Activated CD8-positive, alpha-beta memory T cell treated with anti-CD3 and anti-CD28 coated beads, Interleukin-2, amount 10 ng/mL, durations not matched to agents 7 days and 5 days (primary cell): Measurements from ENCODE around the gene ACAD8. TPM values are rescaled to one million over a fixed set of nuclear protein-coding genes. Genes with fewer than 3 reads are reported as not detected.
"Not testable (repeated sequence)": the region's sequence is repeated elsewhere in the genome, so short reads cannot be mapped to it uniquely, and the experiment has no call there.

Experiments
- ATAC-seq: fragments of 150-1000 bp; cut with Tn5 transposase; one replicate; pipeline ENCODE4 v1.10.0; 2021; ENCODE audit warnings: moderate library complexity
- CTCF ChIA-PET: fragments of 350-600 bp; sonication (Branson Sonifier 250); formaldehyde crosslinking; loops from one replicate; lab custom pipeline; 2021; ENCODE audit warnings: antibody characterized with exemption; lab: Charles Lee
- DNase-seq: peaks from one replicate; pipeline ENCODE4 v3.0.0-alpha.2; 2020
- H3K27ac Mint-ChIP-seq: one replicate; pipeline ENCODE4 v1.8.0; 2021; ENCODE audit warnings: mild to moderate bottlenecking, mixed read lengths
- H3K27me3 Mint-ChIP-seq: one replicate; pipeline ENCODE4 v1.8.0; 2021; ENCODE audit warnings: mixed read lengths
- H3K36me3 Mint-ChIP-seq: one replicate; pipeline ENCODE4 v1.8.0; 2021; ENCODE audit warnings: mild to moderate bottlenecking, mixed read lengths
- H3K4me1 Mint-ChIP-seq: one replicate; pipeline ENCODE4 v1.8.0; 2021; ENCODE audit warnings: mixed read lengths
- H3K4me3 Mint-ChIP-seq: one replicate; pipeline ENCODE4 v1.8.0; 2021; ENCODE audit warnings: mild to moderate bottlenecking, moderate library complexity, mixed read lengths
- H3K9me3 Mint-ChIP-seq: one replicate; pipeline ENCODE4 v1.8.0; 2022; ENCODE audit warnings: low read depth, mixed read lengths
- total RNA-seq, 2 experiments: library from RNA; stranded (reverse); gene quantifications; one replicate each; pipeline ENCODE4 v1.2.3, GENCODE V29; 2021

The ACAD8 gene
- total RNA-seq, 2 experiments from 2014 or later, result 29.4 to 31.6 TPM

DNA sequence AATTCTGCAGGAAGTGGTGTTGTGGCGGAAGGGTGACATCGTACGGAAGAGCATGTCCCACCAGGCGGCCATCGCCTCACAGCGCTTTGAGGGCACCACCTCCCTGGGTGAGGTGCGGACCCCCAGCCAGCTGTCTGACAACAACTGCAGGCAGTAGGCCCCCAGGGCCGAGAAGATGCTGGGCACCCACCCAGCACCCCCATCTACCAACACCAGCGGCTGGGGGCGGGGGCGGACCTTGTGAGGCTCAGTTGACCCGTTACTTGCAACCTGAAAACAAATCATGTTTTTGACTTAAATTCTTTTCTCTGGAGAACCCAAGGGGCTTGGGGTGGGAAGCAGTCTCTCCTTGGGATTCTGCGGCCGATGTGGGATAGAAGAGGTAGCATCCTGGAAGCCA lies 7.9 kb upstream of the ACAD8 start:
- Mint-ChIP-seq H3K27me3 (no peaks in the 10 kb centered on the region), H3K27ac (no peak overlapping the region), H3K4me3 (no peak overlapping the region), H3K36me3 (peaks cover 36% of the 10 kb centered on the region), H3K9me3 (no peaks in the 10 kb centered on the region), H3K4me1 (peaks cover 13% of the 10 kb centered on the region)
- DNase-seq (no peak), ATAC-seq (no peak)
- CTCF ChIA-PET, result interaction anchor here (1.2 to 2.3 kb wide), 4 partner anchors 11 to 38 kb away, joined by 3 to 8 read pairs (median 6); partner anchors contain the start of genes NCAPD3 and VPS26B

DNA sequence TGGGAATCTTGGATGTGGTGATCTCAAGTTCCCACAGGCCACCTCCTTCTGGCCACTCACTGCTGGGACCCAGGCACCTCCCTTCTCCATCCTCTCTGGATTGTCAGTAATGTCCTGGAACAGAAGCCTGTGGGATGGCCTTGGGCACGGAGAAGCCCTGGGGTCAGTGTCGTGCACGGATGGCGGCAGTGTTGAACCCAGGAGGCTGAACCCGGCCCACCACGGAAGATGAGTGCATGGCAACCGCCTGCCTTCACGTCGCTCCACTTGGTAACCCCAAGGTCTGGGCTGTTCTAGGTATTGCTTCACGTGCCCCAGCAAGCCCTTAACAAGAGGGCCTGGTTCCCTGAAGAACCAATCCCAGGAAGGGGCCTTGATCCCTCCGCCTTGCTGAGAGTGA lies 7.3 kb upstream of the ACAD8 start:
- Mint-ChIP-seq H3K4me3 (no peak overlapping the region), H3K27ac (no peak overlapping the region), H3K27me3 (no peaks in the 10 kb centered on the region)

DNA sequence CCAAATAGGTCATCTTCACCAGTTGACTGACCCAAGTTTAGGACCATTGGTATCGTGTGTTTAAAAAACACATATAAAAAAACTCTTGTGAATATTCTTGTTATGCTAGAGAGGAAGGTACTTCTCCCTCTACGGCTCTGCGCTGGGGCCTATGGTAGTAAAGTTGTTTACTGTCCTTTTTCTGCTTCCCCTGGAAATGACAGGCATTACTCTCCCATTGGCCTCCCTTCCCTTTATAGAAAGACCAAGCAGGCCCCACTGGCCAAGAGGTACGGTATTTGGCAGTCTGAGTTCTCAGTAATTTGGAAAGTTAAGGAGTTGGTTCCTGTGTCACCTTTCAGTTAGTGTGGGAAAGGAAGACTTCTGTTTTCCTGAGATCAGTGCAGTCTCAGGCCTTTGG lies 6.7 kb upstream of the ACAD8 start:
- no peak overlapping the region for H3K27ac Mint-ChIP-seq

More for the DNA sequence above, 7.3 kb upstream of the ACAD8 start:
- ATAC-seq, result no peak
- Mint-ChIP-seq H3K4me1 (peaks cover 14% of the 10 kb centered on the region), H3K36me3 (peaks cover 38% of the 10 kb centered on the region), H3K9me3 (no peaks in the 10 kb centered on the region)
- CTCF ChIA-PET, result no interaction called here
- DNase-seq, result no peak

DNA sequence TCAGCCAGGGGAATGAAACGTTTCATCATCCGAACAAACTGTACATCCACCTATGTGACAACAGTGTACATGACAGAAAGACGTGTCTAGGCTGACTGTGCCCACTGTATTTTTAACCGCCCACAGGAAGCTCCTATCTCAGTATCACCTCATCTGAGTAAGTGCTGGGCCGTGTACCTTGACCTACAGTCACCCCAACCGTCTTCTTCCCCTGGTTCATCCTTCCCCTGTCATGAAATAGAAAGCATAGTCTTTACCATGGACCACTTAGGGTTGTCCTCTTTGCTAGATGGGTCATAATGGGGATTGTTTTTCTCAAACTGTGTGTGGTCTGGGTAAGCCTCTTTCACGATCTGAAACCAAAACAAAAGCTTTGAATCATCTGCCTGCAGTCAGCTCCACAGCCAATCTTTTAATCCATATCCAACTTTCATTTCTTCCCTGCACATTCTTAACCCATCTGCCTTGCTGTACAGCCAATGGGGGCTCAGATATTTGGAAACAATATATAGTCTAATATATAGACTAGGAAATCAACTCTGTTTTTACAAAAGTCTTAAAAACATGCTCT lies 4.4 kb upstream of the ACAD8 start:
- H3K27me3 Mint-ChIP-seq, result no peaks in the 10 kb centered on the region

More for the DNA sequence above, 6.7 kb upstream of the ACAD8 start:
- no peak for ATAC-seq
- Mint-ChIP-seq H3K9me3 (no peaks in the 10 kb centered on the region), H3K27me3 (no peaks in the 10 kb centered on the region), H3K4me1 (peaks cover 18% of the 10 kb centered on the region), H3K4me3 (no peak overlapping the region), H3K36me3 (peaks cover 39% of the 10 kb centered on the region)
- DNase-seq, result no peak
- CTCF ChIA-PET, result no interaction called here

DNA sequence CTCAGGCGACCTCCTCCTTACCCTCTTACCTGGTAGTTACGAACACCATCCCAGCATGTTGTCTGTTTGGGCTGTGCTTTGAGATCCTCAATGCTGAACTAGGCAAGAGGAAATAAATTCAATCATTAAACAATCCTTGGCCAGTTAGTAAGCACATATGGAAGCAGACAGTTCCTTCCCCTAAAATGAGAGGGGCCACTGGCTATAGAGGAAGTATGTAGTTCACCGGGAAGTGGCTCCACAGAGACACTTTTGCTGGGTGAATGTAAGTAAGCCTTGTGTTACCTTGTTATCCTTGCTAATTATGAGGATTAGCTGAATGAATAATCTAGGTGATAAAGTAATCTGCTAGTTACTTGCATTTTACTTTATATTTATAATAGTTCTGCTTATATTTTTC lies 3.1 kb upstream of the ACAD8 start:
- H3K27ac Mint-ChIP-seq, result peak overlapping the region; percentile 11
- CTCF ChIA-PET, result interaction anchor here (1.0 to 4.1 kb wide), 3 partner anchors 21 to 43 kb away, joined by 5 to 21 read pairs (median 8); partner anchors contain the start of genes NCAPD3 and VPS26B

More for the DNA sequence above, 4.4 kb upstream of the ACAD8 start:
- CTCF ChIA-PET, result interaction anchor here (1.4 to 4.1 kb wide), 5 partner anchors 13 to 42 kb away, joined by 4 to 21 read pairs (median 8); partner anchors contain the start of genes NCAPD3 and VPS26B
- DNase-seq (peak; percentile 71), ATAC-seq (peak; percentile 10)
- Mint-ChIP-seq H3K4me1 (peaks cover 29% of the 10 kb centered on the region), H3K36me3 (peaks cover 29% of the 10 kb centered on the region), H3K4me3 (no peak overlapping the region), H3K27ac (peak overlapping the region; percentile 80), H3K9me3 (no peaks in the 10 kb centered on the region)

DNA sequence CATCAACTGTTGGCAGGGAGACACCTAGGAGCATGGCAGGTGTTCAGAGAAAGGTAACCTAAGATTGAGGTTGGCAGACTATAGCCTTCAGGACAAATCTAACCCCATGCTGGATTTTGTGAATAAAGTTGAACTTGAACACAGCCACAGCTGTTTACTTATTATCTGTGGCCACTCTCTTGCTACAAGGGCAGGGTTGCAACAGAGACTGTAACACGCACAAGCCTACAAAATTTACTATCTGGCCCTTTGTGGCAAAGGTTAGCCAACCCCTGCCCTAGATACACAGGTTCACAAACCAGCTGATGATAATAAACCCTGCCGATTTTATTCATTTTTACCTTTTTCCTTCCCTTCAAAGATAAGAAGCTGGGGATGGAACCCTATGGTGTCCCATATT lies 2.7 kb upstream of the ACAD8 start:
- DNase-seq (no peak), ATAC-seq (no peak)
- Mint-ChIP-seq H3K36me3 (peaks cover 25% of the 10 kb centered on the region), H3K4me1 (peaks cover 42% of the 10 kb centered on the region), H3K27ac (no peak overlapping the region), H3K4me3 (no peak overlapping the region), H3K9me3 (no peaks in the 10 kb centered on the region), H3K27me3 (no peaks in the 10 kb centered on the region)
- CTCF ChIA-PET, result interaction anchor here (1.0 to 4.1 kb wide), 5 partner anchors 12 to 43 kb away, joined by 4 to 26 read pairs (median 16); partner anchors contain the start of genes GLB1L3, NCAPD3 and VPS26B

More for the DNA sequence above, 3.1 kb upstream of the ACAD8 start:
- Mint-ChIP-seq H3K36me3 (peaks cover 25% of the 10 kb centered on the region), H3K9me3 (no peaks in the 10 kb centered on the region), H3K4me3 (no peak overlapping the region), H3K27me3 (no peaks in the 10 kb centered on the region), H3K4me1 (peaks cover 38% of the 10 kb centered on the region)
- ATAC-seq (no peak), DNase-seq (no peak)

DNA sequence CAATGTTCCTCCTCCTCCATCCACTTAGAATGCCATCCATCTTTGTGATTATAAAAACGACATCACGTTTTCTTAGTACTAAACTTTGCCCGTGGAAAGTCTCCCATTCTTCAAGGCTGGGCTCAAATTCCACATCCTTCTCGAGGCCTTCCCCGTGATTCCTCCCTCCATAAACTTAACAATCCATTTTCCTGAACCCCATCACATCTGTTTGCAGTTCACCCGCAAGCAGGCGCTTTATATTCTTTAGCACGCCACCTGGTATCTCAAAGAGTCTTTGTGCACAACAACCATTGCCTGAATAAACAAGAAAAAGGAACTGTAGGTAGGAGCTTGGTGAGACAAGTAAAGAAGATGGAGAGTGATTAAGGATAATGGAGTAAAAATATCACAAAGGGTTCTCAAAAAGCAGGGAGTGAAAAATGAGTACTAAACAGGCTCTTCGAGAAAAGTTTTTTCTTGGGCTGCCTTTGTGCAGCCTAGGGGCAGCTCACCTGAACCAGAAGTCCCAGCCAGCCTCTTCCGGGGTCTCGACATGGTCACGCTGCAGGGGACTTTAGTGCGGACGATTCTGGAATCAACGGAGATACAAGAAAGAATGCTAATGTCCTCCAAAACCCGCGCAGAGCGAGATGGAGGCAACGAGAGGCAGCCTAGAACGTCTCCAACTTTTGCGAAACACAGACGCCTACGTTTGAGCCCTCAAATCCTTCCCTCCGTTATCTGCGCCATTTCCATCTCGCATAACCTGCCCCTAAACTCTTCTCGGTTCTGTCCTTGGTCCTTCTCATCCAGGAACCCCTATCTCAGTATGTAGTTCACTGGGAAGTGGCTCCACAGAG lies 801 bp upstream of the ACAD8 start:
- Mint-ChIP-seq H3K4me1 (peaks cover 45% of the 10 kb centered on the region), H3K9me3 (no peaks in the 10 kb centered on the region), H3K36me3 (peaks cover 17% of the 10 kb centered on the region), H3K27me3 (no peaks in the 10 kb centered on the region), H3K27ac (peak overlapping the region; percentile 85), H3K4me3 (peak overlapping the region; percentile 94)
- peak; percentile 18 for ATAC-seq
- CTCF ChIA-PET, result interaction anchor here (0.9 to 4.1 kb wide), 7 partner anchors 10 to 202 kb away, joined by 3 to 26 read pairs (median 10); partner anchors contain the start of genes GLB1L3, NCAPD3 and VPS26B
- peak; percentile 60 for DNase-seq

DNA sequence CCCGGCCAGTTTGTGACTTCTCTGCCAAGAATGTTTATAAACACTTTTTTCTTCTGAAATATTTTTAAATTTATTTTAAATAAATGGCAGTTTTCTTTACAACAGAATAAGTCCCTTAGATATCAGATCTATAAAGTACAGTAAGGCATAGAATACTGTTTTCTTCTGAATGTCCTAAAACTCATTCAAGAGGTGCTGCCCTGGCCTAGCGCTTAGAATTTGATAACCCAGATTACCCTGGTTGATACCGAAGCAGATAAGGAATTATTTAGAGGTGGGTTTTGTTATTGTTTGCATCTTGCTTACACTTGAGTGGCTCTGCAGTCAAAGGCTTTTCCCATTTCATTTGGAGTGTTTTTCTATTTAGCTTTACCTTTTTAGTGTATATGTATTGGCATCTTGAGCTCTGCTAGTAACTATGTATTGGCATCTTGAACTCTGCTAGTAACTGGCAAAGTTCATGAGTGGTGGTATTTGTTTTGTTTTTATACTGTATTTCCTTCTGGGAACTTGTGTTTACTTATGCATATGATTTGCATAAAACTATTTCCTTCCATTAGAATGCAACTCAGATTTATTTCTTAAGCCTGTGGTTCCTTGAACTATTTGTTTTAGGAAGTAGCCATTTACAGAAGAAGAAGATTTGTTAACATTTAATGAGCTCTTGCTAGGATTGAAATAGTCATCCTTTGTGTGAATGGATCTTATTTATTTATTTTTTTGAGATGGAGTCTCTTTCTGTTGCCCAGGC lies 1.2 kb downstream of the ACAD8 start:
- H3K4me1 Mint-ChIP-seq, result peaks cover 32% of the 10 kb centered on the region
- no peaks in the 10 kb centered on the region for H3K27me3 Mint-ChIP-seq
- no peaks in the 10 kb centered on the region for H3K9me3 Mint-ChIP-seq
- ATAC-seq, result no peak
- H3K36me3 Mint-ChIP-seq, result peaks cover 3% of the 10 kb centered on the region
- peak overlapping the region; percentile 94 for H3K4me3 Mint-ChIP-seq
- no peak for DNase-seq
- H3K27ac Mint-ChIP-seq, result peak overlapping the region; percentile 85
- CTCF ChIA-PET, result interaction anchor here (0.9 to 2.8 kb wide), 7 partner anchors 10 to 30 kb away, joined by 3 to 13 read pairs (median 6); partner anchors contain the start of genes GLB1L3 and VPS26B

DNA sequence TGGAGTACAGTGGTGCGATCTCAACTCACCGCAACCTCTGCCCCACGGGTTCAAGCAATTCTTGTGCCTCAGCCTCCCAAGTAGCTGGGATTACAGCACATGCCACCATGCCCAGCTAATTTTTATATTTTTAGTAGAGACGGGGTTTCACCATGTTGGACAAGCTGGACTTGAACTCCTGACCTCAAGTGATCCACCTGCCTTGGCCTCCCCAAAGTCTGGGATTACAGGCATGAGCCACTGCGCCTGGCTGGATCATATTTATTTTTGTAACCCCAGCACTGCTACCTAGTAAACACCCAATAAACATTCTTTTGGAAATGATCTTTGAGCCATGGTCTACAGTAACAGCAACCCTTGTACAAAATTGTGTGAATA lies 1.8 kb downstream of the ACAD8 start:
- not testable (repeated sequence) for ATAC-seq, H3K27ac Mint-ChIP-seq, H3K27me3 Mint-ChIP-seq, H3K4me3 Mint-ChIP-seq, DNase-seq, H3K36me3 Mint-ChIP-seq, H3K9me3 Mint-ChIP-seq
- CTCF ChIA-PET, result interaction anchor here (0.9 to 2.8 kb wide), 4 partner anchors 10 to 26 kb away, joined by 3 to 13 read pairs (median 8); partner anchors contain the start of gene GLB1L3
- H3K4me1 Mint-ChIP-seq, result peaks cover 34% of the 10 kb centered on the region

DNA sequence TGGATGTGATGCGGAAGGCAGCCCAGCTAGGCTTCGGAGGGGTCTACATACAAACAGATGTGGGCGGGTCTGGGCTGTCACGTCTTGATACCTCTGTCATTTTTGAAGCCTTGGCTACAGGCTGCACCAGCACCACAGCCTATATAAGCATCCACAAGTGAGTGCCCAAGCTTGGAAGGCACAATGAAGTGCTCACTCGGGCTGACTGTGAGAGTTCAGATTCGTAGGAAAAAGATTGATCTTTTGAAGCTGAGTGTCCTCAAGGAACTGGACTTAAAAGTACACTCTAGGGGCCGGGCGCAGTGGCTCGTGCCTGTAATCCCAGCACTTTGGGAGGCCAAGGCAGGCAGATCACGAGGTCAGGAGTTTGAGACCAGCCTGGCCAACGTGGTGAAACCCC lies 3.7 kb downstream of the ACAD8 start:
- Mint-ChIP-seq H3K27ac (no peak overlapping the region), H3K4me1 (peaks cover 29% of the 10 kb centered on the region)

DNA sequence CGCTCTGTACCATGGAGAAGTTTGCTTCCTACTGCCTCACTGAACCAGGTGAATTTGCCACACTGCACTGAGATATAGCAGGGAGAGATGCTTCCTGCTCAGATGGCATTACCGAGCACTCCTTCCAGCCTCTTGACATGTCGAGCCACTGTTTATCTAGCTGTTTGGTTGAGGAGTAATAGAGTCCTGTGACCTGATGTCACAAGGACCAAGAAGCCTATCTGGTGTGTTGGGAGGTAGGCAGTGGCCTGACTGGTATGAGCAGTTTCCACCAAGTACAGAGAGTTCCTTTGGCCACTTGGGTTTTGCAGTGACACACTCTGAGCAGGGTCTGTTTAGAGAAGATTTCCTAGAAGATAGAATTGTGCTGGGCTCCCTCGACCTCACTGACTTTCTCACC lies 5.2 kb downstream of the ACAD8 start:
- no peak for ATAC-seq
- Mint-ChIP-seq H3K27ac (no peak overlapping the region), H3K4me1 (peaks cover 23% of the 10 kb centered on the region), H3K27me3 (no peaks in the 10 kb centered on the region), H3K4me3 (no peak overlapping the region), H3K9me3 (no peaks in the 10 kb centered on the region), H3K36me3 (peaks cover 10% of the 10 kb centered on the region)
- DNase-seq, result no peak
- CTCF ChIA-PET, result interaction anchor here (1.0 kb wide), 1 partner anchor 17 kb away, joined by 4 read pairs; the partner anchor contains the start of gene GLB1L3

More for the DNA sequence above, 3.7 kb downstream of the ACAD8 start:
- DNase-seq (no peak), ATAC-seq (no peak)
- H3K36me3 Mint-ChIP-seq, result peaks cover 7% of the 10 kb centered on the region
- H3K4me3 Mint-ChIP-seq, result no peak overlapping the region
- no peaks in the 10 kb centered on the region for H3K27me3 Mint-ChIP-seq
- CTCF ChIA-PET, result interaction anchor here (1.0 kb wide), 1 partner anchor 19 kb away, joined by 5 read pairs; the partner anchor contains the start of gene GLB1L3
- H3K9me3 Mint-ChIP-seq, result no peaks in the 10 kb centered on the region

DNA sequence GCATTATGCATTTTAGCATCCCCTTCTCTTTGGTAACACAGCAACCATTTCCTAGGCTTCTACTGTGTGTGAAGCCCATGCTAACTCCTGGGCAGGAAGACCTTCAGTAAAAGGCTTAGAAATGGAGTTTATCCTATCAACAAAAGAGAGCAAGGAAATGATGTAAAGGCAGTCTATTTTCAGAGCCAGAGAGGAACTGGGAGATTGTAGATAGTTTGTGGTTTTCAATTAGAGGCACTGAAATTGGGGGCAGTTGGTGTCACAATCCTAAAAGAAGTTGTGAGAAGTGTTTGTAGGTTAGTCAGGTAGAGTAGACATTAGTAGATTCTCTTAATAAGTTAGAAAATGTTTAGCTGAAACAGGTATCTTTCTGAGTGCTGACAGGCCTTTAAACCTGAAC lies 7.1 kb downstream of the ACAD8 start:
- Mint-ChIP-seq H3K36me3 (peaks cover 13% of the 10 kb centered on the region), H3K9me3 (no peaks in the 10 kb centered on the region), H3K4me3 (no peak overlapping the region), H3K4me1 (peaks cover 13% of the 10 kb centered on the region), H3K27ac (peak overlapping the region; percentile 18), H3K27me3 (no peaks in the 10 kb centered on the region)
- DNase-seq, result no peak
- CTCF ChIA-PET, result interaction anchor here (0.7 to 7.0 kb wide), 5 partner anchors 9 to 73 kb away, joined by 3 to 62 read pairs (median 10); partner anchors contain the start of gene GLB1L3
- ATAC-seq, result no peak
